CD4-positive, alpha-beta T cell treated with Interleukin-10 for 1 hour (primary cell): ENCODE measurements around the gene SNAP47.

ENCODE experiments used
- DNase-seq: peaks from one replicate; pipeline ENCODE4 v3.0.0-alpha.2; 2020

SNAP47 gene

GRCh38 chr1:227787513-227788270, 52.5 kb downstream of the SNAP47 start:
- DNase-seq = peak; percentile 97

- no peak for DNase-seq
Measured at GRCh38 chr1:227788271-227789083, 53.2 kb downstream of the SNAP47 start.

DNA sequence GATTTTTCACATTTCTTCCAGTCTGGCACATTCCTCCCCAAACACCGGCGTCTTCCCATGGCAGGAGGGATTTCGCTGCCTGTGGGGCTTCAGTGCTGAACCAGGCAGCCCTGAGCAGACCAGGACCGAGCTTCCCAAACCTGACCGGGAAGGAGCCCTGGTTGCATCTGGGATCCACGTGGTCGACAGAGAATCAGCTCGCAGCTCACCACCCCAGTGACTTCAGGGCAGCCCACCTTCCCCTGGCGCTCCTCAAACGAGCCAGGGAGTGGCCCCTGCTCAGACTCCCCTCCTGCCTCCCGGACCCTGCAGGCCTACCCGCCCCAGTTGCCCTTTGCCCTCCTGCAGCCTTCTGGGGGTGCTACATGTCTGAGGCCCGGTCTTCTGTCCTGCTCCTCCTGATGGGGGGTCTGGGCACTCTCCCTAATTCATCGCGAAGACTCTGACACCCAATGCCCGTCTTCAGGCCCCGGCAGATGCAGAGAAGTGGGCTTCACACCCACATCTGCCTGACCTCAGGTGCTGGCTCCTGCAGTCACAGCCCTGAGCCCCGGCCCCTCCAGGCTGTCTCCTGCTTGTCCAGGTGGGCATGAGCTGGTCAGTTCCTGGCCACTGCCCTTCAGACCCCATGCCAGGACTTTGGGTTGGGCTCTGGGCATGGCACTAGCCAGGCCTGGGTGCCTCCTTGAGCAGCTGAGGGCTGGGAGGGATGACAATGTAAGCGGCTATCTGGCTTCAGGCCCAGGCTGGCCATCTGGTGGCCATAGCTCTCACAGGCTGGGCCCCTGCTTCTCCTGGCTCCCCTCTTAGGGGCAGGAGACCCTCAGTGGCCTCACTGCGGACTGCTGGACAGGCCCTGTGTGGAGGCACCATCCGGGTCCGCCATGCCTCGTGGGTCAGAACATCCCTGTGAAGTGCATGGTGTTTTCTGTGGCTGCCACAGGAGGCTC, 54.1 kb downstream of the SNAP47 start:
- DNase-seq = no peak

DNA sequence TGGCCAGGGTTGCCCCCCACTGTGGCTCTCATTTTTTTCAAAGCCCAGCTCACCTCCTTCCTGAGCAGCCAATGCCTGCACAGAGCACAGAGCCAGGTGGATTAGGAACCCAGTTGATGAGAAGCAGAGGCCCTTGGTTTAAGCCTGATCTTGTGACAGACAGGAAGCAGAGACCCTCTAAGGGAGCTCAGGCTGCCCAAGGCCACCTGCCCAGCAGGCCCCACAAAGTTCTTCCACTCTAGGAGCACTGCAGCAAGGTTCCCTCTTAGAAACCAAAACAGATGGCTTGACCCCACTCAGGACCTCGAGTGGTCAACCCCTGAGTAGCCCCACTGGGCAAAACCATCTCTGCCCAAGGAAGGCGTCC, 54.8 kb downstream of the SNAP47 start:
- DNase-seq = no peak

DNA sequence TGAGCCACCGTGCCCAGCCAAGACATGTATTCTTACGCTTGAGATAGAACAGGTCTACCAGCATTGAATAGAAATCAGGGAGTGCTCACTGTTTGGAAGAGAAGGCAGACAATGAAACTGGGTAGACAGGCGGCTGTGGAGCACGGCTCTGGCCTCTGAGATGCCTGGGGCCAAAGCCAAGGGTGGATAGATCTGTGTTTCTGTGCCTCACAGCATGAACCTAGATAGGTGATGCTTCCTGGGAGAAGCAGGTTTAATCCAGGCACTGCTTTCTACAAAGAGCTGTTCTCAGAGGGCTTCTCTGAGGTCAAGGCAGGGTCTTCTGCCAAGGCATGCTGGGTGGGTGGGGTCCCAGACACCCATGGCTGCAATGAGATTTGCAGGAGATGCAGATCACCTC, 55.6 kb downstream of the SNAP47 start:
- no peak for DNase-seq

DNA sequence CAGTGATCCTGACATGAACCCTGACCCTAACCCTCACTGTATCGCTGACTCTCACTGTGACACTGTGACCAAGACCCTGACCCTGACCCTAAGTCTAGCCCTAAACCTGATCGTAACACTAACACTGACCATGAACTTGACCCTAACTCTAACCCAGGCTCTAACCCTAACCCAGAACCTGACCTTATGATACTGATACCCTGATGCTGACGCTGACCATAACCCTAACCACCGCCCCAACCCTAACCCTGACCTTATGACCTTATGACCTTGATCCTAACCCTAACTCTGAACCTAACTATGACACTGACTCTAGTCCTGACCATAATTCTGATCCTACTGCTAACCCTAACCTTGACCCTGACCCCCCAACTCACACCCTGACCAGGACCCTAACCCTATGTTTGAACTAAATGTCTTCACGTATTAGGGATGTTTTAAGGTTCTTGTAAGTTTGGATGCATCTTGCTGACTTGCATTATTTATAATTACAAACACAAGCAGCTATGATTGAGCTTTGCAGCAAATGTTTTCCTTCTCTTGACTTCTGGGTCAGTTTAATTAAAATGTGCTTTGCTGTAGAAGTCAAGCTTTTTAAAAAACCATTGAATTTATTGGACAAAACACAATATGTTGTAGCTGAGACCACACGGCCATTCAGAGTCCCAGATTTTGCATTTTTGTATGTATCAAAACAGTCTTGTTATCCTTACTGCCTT, 56.3 kb downstream of the SNAP47 start:
- no peak for DNase-seq

- DNase-seq = no peak
Measured at GRCh38 chr1:227792216-227793078, 57.2 kb downstream of the SNAP47 start.

GRCh38 chr1:227793079-227793947, 58.1 kb downstream of the SNAP47 start:
- DNase-seq = no peak

DNA sequence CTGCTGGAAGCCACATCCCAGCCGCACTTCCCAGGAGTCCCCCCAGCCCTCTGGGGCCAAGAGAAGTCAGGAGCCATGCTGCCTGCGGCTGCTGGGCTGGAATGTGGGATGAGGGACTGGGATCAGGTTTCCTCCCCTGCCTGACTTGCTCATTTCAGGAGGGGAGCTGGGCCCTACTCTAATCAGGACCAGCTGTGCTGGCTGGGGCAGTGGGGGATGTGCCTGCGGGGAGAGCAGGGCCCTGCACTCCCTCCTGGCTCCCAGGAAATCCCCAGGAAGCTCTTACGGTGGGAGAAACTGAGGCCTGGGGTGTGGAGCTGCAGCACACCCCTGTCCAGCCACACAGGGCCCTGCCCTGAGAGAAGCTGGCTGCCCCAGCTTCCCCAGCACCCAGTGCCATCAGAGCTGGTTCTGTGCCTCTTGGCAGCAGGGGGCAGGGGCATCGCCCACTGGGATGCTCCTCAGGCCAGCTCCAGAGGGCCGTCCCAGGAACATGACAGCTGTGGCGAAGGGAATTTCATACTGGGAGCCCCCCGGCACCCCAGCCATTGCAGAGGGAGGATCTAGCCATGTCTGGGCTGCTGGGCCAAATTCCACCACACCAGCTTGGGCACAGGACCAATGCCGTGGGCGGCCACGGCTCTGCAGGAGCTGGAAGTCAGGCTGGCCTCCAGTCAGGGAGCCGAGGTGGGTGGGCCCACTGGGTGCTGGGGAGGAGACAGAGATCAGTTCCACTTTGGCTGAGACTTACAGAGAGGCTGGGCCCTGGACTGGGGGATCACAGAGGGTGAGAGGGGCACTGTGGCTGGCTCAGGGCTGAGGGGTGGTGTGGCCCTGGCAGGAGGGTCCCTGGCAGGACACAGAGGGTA, 58.9 kb downstream of the SNAP47 start:
- no peak for DNase-seq

DNA sequence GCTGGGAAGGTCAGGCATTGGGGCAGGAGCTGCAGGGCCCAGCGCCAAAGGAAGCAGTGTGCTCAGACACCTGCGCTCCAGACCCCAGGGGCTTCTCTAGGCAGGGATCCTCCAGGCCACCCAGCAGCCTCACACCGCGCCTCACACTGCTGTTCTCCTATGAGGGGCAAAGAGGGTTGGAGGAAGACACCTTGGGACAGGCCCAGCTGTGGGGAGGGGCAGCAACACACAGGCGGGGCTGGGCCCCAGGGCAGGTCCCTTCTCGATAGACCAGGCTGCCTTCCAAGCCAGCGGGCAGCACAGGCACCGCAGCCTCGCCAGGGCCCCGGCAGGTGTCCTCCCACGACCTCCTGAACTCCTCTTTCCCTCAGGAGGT, 59.6 kb downstream of the SNAP47 start:
- no peak for DNase-seq

DNA sequence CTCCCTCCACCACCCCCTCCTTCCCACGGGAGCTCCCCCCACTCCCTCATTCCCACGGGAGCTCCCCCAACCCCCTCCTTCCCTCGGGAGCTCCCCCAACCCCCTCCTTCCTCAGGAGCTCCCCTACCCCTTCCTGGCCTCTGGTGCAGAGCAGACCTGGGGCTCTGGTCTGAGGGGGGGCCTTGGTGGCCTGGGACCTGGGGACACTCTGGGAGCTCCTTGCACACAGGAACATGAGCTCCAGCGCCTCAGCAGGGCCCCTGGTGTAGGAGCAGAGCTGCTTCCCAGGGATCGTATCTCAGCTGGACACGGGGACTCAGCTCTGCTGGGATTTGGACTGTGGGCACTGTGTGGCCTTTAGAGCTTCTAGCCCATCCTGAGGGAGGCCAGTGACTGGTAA, 60.5 kb downstream of the SNAP47 start:
- no peak for DNase-seq

DNA sequence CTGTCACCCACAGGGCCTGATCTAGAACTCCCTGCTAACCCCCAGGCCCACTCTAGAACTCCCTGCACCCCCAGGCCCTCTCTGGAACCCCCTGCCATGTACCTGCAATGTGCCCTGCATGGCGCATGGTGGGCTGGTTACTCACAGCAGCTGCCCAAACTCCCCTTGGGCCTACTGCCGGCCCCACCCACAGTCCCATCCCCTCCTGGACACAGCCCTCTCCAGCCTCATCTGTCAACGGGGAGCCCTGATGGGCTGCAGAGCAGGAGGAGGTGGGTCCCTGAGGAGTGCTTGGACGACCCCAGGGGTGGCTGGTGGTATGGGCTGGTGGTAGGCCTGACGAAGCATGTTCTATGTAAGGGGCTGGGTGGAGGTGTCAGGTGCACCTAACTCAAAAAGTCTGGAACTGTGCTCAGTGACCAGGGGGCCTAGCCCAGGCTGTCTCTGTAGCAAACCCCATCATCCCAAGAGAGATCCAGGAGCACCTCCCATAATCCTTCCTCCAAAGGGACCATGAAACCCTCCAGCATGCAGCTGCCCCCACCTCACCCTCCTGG, 61.2 kb downstream of the SNAP47 start:
- no peak for DNase-seq

GRCh38 chr1:227797144-227797543, 61.9 kb downstream of the SNAP47 start:
- no peak for DNase-seq

DNA sequence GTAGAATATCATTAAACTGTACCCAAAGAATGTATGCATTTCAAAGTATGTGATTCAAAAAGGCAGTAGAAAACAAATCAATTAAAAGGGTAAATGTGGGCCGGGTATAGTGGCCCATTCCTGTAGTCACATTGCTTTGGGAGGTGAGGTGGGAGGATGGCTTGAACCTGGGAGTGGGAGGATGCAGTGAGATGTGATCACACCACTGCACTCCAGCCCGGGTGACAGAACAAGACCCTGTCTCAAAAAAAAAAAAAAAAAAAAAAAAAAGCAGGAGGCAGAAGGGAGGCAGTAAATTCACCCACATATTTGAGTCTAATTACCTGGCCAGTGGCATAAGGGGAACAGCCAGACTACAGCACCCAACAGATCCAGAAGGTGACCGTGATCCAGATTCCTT, 62.4 kb downstream of the SNAP47 start:
- DNase-seq = no peak

GRCh38 chr1:227798078-227798802, 63.0 kb downstream of the SNAP47 start:
- DNase-seq = no peak

DNA sequence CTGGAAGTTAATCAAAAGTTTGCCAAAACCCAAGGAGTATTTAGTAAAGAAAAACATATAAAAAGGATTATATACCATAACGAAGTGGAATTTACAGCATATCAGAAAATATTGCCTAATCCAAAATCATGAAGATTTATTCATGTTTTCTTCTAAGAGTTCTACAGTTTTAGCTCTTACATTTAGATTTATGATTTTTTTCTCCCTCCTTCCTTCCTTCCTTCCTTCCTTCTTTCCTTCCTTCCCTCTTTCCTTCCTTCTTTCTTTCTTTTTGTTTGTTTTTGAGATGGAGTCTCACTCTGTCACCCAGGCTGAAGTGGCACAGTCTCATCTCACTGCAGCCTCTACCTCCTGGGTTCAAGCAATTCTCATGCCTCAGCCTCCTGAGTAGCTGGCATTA, 64.5 kb downstream of the SNAP47 start:
- DNase-seq = no peak

GRCh38 chr1:227803933-227804332, 68.7 kb downstream of the SNAP47 start:
- DNase-seq = no peak

DNA sequence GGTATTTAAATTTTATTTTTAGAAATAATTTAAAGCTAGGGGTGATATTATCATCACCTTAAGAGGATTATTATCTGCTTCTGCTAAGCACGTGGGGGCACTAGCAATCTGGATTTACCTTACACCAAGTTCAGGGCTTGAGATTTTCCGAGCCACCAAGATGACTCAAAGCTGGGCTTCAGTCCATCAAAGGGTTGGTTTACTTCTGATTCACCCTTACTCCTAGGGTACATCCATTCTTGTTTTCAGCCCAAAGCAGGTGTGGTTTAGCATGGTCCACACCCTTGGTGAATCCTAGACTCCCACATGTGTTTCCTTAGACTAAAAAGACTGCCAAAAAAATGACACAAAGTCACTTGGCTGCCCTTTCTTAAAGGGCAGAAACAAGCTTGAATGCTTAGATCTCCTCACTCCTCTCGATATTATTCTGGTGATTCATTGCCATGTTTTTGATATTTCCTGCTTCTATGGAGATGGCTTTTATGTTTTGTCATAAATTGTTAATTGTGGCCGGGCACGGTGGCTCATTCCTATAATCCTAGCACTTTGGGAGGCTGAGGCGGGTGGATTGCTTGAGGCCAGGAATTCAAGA, 70.5 kb downstream of the SNAP47 start:
- no peak for DNase-seq
